Ovary (tissue), 3 donors: ENCODE results near the gene TNP2.
"Not testable (repeated sequence)": the region's sequence is repeated elsewhere in the genome, so short reads cannot be mapped to it uniquely, and the experiment has no call there.

Source experiments
- EP300 ChIP-seq: sonication (generic); formaldehyde crosslinking; IDR thresholded peaks from one replicate; pipeline ENCODE4 v1.6.1; 2017; ENCODE audit warnings: antibody characterized with exemption
- POLR2A ChIP-seq: fragments of 450-650 bp; IDR thresholded peaks from one replicate; pipeline ENCODE4 v1.6.1; 2017; ENCODE audit warnings: antibody characterized with exemption, mild to moderate bottlenecking, moderate library complexity
- TF ChIP-seq, protein P1 (sequence below), 3 donors: fragments of 450-650 bp in 2 of 3; fragments of 200-600 bp in 1 of 3; IDR thresholded peaks; one replicate each; pipeline versions ENCODE4 v1.5.1 to v1.8.0; 2016 to 2022; ENCODE audit warnings: antibody characterized with exemption in 3 of 3, mild to moderate bottlenecking in 1 of 3
- donor health status: DM: no; HTN: no; CAD: no.

DNA sequence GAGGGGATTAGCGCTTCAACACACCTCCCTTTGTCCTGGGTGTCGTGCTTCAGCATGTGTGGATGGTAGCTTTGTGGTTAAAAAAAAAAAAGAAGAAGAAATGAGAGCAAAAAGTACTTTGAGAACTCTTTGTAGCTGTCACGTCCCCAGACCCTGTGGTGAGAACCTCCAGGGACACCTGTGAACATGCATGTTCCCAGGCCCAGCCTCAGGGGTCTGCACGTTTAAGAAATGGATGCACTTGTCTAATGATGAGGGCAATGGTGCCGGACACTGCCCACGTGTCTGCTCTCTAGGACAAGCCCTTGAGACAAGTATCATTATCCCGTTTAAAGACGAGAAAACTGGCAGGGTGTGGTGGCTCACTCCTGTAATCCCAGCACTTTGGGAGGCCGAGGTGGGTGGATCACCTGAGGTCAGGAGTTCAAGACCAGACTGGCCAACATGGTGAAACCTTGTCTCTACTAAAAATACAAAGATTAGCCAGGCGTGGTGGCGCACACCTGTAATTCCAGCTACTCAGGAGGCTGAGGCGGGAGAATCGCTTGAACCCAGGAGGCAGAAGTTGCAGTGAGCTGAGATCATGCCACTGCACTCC, 29.9 kb upstream of the TNP2 start:
- TF ChIP-seq, protein P1, sequence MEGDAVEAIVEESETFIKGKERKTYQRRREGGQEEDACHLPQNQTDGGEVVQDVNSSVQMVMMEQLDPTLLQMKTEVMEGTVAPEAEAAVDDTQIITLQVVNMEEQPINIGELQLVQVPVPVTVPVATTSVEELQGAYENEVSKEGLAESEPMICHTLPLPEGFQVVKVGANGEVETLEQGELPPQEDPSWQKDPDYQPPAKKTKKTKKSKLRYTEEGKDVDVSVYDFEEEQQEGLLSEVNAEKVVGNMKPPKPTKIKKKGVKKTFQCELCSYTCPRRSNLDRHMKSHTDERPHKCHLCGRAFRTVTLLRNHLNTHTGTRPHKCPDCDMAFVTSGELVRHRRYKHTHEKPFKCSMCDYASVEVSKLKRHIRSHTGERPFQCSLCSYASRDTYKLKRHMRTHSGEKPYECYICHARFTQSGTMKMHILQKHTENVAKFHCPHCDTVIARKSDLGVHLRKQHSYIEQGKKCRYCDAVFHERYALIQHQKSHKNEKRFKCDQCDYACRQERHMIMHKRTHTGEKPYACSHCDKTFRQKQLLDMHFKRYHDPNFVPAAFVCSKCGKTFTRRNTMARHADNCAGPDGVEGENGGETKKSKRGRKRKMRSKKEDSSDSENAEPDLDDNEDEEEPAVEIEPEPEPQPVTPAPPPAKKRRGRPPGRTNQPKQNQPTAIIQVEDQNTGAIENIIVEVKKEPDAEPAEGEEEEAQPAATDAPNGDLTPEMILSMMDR (IDR thresholded peaks at IDR 0.05), result not testable (repeated sequence)
- not testable (repeated sequence) for TF ChIP-seq POLR2A, EP300
